HG03095 (cell line): ENCODE results near the gene PARN.

Source experiments
- ATAC-seq: cut with Tn5 transposase; IDR thresholded peaks from one replicate; pipeline ENCODE4 v1.9.1; 2021; ENCODE audit warnings: moderate library complexity; ENCODE audit not compliant: unreplicated experiment

PARN gene

DNA sequence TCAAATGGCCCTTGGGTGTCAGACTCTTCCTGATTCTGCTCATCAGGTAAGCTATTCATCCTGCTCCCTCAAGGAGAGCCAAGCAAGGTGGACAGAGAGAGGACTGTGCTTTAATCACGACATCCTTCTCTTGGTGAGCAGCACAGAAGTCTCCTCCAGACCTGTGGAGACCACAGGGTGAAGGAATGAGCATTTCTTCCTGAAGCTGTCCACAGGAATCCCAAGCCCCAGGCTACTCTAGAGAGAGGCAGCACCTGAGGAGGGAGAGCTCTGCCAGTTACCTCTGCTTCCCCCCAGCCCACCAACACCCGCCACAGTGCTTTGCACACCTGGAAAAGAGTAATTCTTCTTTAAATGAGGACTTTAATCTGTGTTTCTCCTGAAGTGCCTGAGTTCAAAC lies 100.0 kb downstream of the PARN start:
- no peak for ATAC-seq

DNA sequence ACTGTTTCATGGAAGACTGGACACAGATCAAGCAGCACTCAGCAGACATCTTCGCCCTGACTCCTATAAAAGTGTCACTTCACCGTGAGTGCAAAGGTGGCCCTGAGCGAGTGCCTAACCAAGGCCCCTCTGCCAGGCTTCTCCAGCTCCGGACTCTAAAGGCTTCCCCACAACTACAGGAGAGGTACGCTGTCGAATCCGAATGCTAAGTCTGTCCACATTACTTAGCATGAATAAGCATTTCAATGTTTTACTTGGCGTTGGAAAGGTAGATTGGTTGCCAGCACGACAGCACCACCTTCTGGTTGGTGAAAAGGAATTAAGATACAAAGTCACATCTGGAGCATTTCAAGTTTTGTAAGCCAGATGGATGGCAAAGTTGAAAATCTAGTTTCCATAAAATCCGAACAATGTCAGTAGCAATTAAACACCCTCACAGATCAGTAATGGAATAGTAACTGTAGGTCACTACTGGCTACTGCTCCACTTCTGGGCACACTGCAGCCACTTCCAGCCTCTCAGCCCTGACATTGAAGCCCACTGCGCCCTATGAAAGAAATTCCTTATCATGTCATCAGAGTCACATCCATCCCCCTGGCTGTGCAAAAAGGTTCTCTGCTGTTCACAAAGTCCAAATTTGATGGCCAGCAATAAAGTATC lies 100.9 kb downstream of the PARN start:
- no peak for ATAC-seq

DNA sequence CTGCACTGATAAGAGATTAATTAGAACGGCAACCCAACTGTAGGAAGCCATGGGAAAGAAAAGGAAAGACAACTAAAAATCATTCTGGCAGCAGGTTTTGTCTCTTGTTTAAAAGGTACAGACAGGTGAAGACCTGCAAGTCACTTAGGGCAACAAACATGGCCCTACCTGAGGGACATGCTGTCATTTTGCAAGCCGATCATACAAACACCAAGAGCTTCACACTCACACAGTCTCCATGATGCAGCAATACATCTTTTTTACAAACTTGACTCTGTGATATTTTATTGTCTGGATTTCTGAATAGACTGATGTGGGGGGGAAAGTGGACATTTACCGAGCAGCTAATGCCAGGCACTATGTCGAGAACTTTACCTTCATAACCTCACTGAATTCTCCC lies 101.8 kb downstream of the PARN start:
- no peak for ATAC-seq

DNA sequence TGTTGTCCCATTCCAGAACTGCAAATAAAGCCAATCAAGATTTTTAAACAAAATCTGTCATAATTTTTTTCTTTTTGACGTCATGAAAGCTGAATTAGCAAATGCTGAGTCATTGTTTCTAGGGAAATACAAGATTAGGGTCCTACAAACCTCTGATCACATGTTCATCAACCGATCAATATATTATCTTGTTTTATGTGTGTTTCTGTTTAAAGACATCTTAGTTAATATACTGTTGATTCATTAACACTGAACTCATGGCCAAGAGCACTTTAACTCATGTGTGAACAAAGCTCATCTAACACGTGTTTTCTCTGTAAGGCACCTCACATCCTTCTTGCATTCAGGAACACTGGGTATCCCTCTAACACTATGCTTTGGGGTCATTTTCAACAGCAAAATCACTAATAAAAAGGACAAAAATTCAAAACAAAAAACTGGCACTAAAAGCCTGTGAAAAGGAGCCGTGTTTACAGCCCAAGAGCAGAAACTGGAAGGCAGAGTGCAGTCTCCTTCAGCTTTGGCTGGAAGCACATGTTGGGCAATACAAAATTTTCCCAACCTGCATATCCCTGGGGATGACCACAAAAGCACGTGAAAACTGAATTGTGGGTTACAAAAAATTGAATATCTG lies 102.5 kb downstream of the PARN start:
- no peak for ATAC-seq

GRCh38 chr16:14525596-14525995 lies 104.5 kb downstream of the PARN start:
- no peak for ATAC-seq

DNA sequence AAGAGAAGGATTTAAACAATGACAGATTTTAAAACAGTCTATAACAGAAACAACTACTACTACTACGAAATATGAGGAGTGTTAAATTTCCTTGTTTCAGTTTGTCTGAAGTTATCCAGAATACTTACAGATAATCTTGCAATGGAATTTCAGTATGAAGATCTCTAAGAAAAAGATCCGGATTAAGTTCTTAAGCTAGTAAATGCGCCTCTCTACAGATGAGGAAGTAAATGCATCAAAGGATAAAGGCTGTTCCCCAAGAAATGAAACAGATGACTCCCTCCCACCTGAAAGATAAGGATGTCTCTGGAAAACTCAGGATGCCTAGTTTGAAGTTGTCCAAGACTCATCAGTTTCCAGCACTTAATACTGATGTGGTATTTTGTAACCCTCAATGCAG lies 105.1 kb downstream of the PARN start:
- ATAC-seq = no peak

- no peak for ATAC-seq
These were observed 106.4 kb downstream of the PARN start for GRCh38 chr16:14523632-14524031.

- no peak for ATAC-seq
These were observed 107.4 kb downstream of the PARN start for GRCh38 chr16:14522671-14523070.

DNA sequence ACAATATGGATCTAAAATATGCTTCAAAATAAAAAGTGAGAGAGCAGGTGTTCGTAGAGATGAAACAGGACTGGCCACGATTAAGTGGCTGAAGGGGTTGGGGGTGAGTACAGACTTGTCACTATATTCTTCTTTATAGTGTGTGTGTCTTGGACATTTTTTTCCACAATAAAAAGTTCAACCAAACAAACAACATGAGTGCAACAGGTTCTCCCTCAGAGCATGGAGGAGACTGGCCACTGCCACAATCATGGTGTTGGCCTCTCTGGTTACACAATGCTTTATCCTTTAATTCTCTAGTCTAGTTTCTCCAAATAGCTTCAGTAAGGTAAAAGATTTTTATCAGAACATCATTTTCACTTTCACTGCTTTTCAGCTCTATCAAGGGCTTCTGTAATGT lies 109.3 kb downstream of the PARN start:
- no peak for ATAC-seq

GRCh38 chr16:14514967-14515366 lies 115.1 kb downstream of the PARN start:
- ATAC-seq = no peak

DNA sequence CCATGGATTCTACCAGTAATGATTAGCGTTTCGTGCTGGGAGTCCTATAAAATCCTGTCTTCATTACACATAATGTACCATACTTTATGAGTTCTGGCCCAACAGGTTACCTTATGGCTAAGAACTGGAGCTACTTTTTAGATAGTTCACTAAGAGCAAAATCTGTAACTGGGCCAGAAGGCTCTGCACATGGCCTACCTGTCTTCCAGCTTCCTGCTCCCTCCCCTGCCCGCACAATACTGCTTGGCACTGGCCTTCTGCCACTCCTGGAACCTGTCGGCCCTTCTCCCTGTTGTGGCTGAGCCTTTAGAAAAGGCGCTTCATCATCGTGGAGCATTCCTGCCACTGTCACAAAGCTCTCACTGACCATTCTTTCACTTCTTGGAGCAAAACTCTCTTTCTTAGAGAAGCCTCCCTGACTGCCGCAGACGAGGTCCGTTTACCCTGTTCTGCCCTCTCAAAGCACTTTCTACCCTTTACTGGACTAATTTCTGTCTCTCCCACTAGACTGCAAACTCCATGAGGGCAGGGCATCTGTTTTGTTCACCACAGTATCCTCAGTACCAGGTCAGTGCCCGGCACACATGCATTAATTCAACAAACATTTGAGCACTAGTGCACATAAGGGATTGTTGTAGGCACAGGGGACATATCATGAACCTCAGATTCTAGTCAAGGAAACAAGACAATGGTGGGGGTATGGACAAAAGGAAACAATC lies 116.5 kb downstream of the PARN start:
- no peak for ATAC-seq

DNA sequence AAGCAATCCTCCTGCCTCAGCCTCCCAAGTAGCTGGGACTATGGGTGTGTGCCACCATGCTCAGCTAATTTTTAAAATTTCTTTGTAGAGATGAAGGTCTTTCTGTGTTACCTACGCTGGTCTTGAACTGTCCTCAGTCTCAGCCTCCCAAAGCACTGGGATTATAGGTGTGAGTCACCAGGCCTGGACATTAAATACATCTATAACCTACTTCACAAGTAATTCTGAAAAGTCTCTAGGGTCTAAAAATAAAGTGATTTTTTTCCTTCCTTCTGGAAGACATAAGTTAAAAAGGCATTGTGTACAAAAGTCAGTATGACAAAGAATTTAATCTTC lies 118.3 kb downstream of the PARN start:
- ATAC-seq = no peak

DNA sequence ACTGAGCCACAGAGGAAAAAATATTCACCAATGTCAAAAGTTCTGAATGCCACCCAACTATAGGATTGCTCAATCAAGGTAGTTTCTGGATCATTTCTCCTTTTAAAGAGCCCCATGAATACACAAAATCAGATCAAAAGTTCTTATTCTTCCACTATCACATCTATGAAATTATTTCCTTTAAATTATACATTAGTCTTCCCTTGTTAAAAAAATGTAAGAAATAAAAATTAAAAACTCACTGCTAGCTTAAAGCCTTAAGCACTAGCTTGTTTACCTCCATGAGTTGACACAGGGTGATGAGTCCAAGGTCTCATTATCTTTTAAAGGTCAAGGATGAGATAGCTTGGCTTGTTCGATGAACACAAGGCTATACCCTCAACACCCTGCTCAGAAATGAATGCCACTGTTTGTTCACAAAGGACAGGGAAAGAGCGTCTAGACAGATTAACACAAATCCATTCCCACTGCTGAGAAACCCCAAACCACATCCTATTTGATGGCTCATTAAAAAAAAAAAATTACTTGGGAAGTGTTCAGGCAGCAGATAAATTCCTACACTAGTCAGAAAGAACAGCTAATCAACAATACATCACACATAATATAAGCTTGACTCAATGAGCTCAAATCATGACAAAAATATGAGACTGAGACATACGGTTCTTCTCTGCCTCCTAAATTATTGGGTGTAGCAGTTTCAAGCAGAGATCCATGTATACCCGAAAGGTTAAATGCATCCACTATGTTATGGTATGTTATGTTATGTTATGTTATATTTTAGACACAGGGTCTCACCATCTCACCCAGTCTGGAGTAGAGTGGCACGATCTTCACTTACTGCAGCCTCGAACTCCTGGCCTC lies 118.9 kb downstream of the PARN start:
- ATAC-seq = no peak

DNA sequence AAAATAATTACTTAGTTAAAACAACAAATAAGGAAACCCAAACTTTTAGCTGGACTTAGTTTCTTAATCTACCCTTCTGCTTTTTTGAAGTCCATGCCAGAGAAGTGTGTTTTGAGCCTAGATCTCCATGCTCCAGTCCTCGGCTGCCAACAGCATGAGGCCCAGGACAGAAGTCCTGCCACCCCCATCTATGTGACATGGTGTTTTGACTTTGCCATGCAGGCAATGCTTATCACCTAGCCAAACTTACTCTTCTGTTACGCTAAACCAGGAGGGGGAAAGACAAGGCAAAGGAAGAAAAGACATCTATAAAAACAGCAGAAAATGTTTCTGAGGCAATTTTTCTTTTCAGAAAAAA lies 119.5 kb downstream of the PARN start:
- no peak for ATAC-seq

DNA sequence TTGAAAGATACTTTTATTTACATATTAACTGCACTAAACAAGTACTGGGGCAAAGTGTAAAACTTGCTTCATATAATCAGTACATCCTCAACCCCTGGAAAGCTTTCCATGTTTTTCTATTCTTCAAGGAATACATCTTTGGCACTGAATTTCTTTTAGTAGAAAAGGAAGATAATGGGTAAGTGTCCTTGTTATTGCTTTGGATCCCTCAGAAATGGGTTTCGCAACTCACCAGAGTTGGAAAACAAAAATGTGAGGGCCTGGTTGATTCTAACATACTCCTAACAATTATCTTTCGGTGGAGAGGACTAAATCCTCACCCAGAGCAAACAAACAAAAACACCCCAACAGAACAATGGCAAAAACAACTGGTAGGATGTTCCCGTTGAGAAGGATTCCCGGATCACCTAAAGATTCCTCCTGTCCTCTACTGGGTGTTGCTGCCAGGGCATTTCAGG lies 120.4 kb downstream of the PARN start:
- ATAC-seq = no peak

DNA sequence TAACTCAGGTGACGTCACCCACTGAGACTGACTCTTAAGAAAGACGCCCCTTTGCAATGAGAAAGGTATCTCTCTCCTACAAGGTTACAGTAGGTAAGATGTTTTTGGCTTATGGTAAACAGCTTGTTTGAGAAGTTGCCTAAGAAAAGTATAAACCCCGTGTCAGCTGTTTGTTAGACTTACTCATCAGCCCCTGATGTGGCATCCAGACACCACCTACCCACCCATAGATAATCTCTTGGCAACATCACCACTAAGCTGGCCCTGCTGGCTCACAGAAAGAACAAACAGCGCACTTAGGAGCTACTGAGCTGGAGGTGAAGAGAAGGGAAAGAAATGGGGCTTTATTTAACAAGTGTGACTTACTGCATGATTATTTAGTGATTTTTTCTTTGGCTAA lies 121.0 kb downstream of the PARN start:
- no peak for ATAC-seq

DNA sequence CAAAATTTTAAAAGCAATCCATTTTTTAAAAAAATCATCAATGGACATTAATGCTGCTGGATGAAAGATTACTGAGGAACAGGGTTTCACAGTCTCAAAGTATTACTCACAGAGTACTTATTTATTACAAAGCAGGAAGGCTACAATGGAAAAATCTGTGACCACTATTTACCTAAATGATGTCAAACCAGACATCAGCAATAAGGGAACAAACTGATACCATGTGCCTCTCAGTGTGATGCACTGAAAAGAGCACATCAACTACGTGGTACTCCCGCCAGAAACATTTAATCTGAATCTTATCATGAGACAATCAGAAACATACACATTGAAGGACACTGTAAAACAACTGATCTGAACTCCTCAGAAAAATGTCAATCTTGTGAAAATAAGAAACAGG lies 124.2 kb downstream of the PARN start:
- ATAC-seq = no peak

- peak; percentile 67 for ATAC-seq
These were observed 126.9 kb downstream of the PARN start for GRCh38 chr16:14502932-14503741.

GRCh38 chr16:14502256-14502875 lies 127.7 kb downstream of the PARN start:
- no peak for ATAC-seq
